NB4 (cell line): Measurements from ENCODE around the gene DRC7.

Source experiments
- DNase-seq: peaks from one replicate; pipeline ENCODE4 v3.0.0; 2010; ENCODE audit warnings: low read depth
- H3K4me3 ChIP-seq: one replicate; pipeline ENCODE4 v1.5.1; 2011; ENCODE audit warnings: mild to moderate bottlenecking, low read depth, low read length, moderate library complexity
- MAX ChIP-seq: IDR thresholded peaks from 2 replicates; pipeline ENCODE4 v1.6.1; 2011; ENCODE audit warnings: low read depth, low read length
- MYC ChIP-seq: IDR thresholded peaks from 2 replicates; pipeline ENCODE4 v1.6.1; 2011; ENCODE audit warnings: low read depth, low read length
- POLR2A ChIP-seq: IDR thresholded peaks from 2 replicates; pipeline ENCODE4 v1.6.1; 2011; ENCODE audit warnings: mild to moderate bottlenecking; ENCODE audit not compliant: insufficient read length; ENCODE audit errors: extremely low read depth
- TF ChIP-seq, protein P1 (sequence below): IDR thresholded peaks from one replicate; pipeline ENCODE4 v1.5.1; 2012; ENCODE audit warnings: low read depth, low read length

DRC7 gene

DNA sequence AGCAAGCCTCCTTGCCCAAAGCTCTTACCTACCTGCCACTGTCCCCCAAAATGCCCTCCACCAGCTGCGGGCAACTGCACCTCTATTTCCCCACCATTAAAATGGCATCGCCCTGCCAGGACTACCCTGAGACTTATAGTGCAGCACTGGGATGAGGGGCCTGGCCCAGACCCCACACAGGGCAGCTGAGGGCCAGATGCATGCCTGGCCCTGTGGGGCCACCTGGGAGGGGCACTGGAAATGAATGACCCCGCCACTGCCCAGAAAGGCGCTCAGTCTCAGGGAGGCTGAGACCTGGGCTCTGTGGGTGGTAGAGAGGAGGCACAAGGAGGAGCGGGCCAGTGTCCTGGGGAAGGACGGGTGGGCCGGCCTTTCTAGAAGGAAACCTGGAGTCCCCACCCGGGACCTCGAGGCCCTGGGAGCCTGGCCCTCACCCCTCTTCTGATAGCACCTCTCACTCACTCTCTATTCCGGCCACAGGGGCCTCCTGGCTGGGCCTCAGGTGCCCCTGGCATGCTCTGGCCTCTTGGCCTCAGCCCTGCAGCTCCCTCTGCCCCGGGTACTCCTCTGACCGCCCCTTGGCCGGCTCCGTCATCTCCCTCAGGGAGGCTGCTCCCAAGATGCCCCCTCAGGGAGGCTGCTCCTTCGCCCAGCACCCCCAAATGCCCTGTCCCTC lies 67.9 kb downstream of the DRC7 start:
- no peak for TF ChIP-seq MYC
- TF ChIP-seq, protein P1, sequence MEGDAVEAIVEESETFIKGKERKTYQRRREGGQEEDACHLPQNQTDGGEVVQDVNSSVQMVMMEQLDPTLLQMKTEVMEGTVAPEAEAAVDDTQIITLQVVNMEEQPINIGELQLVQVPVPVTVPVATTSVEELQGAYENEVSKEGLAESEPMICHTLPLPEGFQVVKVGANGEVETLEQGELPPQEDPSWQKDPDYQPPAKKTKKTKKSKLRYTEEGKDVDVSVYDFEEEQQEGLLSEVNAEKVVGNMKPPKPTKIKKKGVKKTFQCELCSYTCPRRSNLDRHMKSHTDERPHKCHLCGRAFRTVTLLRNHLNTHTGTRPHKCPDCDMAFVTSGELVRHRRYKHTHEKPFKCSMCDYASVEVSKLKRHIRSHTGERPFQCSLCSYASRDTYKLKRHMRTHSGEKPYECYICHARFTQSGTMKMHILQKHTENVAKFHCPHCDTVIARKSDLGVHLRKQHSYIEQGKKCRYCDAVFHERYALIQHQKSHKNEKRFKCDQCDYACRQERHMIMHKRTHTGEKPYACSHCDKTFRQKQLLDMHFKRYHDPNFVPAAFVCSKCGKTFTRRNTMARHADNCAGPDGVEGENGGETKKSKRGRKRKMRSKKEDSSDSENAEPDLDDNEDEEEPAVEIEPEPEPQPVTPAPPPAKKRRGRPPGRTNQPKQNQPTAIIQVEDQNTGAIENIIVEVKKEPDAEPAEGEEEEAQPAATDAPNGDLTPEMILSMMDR = no peak
- TF ChIP-seq MAX = no peak
- no peak for TF ChIP-seq POLR2A
- no peak for DNase-seq
- H3K4me3 ChIP-seq = no peak overlapping the region

- TF ChIP-seq POLR2A = no peak
- TF ChIP-seq, protein P1 = no peak
- TF ChIP-seq MAX = no peak
- no peak for TF ChIP-seq MYC
- no peak overlapping the region for H3K4me3 ChIP-seq
- no peak for DNase-seq
Observed at GRCh38 chr16:57763285-57764005, 68.8 kb downstream of the DRC7 start.

DNA sequence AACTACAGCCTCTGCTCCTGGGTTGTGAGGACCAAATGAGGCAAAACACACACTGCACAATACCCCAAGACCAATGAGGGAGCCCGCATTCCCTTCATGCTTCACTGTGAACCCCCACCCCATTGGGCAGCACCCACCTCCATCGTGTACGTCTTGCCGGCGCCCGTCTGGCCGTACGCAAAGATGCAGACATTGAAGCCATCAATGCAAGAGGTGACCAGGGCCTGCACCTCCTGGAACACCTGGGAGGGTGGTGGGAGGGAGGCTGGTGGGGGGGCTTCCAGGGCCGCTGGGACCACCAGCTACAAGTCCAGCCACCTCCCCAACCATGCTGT lies 69.4 kb downstream of the DRC7 start:
- TF ChIP-seq, protein P1 = no peak
- no peak for TF ChIP-seq POLR2A
- no peak for DNase-seq
- H3K4me3 ChIP-seq = no peak overlapping the region

DNA sequence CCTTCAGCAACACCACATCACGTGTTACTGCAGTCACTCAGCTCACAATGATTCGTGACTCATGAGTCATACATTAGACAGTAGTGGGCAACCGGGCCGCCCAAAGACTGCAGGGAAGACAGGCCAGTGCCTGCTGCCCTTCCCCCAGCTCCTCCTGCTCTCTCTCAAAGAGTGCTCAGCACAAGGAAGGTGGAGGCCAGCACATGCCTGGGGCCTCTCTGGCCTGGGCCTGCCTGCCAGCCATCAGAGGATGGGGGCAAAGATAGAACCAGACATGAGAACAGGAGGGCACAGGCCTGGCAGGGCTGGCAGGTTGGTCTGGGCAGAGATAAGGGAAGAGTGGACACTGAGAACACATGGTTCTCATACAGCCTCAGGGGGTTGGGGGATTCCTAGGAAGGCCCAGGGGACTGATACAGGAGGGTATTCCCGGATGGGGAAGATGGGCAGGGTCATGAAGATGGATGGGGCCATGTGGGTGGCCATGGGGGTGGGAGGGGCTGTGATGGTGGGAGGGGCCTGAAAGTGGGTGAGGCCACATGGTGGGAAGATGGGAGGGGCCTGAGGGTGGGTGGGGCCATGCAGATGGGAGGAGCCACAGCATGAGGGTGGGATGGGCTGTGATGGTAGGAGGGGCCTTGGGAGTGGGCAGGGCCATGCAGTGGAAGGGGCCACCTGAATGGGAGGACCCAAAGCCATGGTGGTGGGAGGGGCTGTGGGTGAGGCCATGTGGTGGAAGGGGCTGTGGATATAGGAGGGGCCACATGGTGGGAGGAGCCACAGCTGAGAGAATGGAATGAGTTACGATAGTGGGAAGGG lies 69.9 kb downstream of the DRC7 start:
- peak; percentile 81 for DNase-seq
- TF ChIP-seq MAX (peak; percentile 77), POLR2A (no peak), MYC (no peak)
- TF ChIP-seq, protein P1 = no peak
- H3K4me3 ChIP-seq = no peak overlapping the region

- TF ChIP-seq POLR2A (no peak), MYC (no peak), MAX (no peak)
- TF ChIP-seq, protein P1 = no peak
- DNase-seq = no peak
Observed at GRCh38 chr16:57765160-57765728, 70.6 kb downstream of the DRC7 start.

More at GRCh38 chr16:57765160-57765728, 70.6 kb downstream of the DRC7 start:
- H3K4me3 ChIP-seq = no peak overlapping the region
